ENCODE measurements around the gene ZNF423.

GRCh38 chr16:49746545-49746944, 109.4 kb downstream of the ZNF423 start:
- TF ChIP-seq, protein P1, sequence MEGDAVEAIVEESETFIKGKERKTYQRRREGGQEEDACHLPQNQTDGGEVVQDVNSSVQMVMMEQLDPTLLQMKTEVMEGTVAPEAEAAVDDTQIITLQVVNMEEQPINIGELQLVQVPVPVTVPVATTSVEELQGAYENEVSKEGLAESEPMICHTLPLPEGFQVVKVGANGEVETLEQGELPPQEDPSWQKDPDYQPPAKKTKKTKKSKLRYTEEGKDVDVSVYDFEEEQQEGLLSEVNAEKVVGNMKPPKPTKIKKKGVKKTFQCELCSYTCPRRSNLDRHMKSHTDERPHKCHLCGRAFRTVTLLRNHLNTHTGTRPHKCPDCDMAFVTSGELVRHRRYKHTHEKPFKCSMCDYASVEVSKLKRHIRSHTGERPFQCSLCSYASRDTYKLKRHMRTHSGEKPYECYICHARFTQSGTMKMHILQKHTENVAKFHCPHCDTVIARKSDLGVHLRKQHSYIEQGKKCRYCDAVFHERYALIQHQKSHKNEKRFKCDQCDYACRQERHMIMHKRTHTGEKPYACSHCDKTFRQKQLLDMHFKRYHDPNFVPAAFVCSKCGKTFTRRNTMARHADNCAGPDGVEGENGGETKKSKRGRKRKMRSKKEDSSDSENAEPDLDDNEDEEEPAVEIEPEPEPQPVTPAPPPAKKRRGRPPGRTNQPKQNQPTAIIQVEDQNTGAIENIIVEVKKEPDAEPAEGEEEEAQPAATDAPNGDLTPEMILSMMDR (IDR thresholded peaks at IDR 0.05; ENCODE audit: insufficient read depth, low read depth, low read length), result no peak
- no peak for TF ChIP-seq EZH2 (IDR thresholded peaks at IDR 0.05; ENCODE audit: insufficient read depth, low read length)

Data from astrocyte (in vitro differentiated cells and primary cell).